DMS 273 treated with DMSO at 0.1 percent for 48 hours (cell line): Measurements from ENCODE around the gene C5orf52.
"Not testable (repeated sequence)": the region's sequence is repeated elsewhere in the genome, so short reads cannot be mapped to it uniquely, and the experiment has no call there.

Experiments
- DNase-seq: peaks from one replicate; lab custom pipeline; 2025; lab: John Stamatoyannopoulos, UW

The C5orf52 gene

DNA sequence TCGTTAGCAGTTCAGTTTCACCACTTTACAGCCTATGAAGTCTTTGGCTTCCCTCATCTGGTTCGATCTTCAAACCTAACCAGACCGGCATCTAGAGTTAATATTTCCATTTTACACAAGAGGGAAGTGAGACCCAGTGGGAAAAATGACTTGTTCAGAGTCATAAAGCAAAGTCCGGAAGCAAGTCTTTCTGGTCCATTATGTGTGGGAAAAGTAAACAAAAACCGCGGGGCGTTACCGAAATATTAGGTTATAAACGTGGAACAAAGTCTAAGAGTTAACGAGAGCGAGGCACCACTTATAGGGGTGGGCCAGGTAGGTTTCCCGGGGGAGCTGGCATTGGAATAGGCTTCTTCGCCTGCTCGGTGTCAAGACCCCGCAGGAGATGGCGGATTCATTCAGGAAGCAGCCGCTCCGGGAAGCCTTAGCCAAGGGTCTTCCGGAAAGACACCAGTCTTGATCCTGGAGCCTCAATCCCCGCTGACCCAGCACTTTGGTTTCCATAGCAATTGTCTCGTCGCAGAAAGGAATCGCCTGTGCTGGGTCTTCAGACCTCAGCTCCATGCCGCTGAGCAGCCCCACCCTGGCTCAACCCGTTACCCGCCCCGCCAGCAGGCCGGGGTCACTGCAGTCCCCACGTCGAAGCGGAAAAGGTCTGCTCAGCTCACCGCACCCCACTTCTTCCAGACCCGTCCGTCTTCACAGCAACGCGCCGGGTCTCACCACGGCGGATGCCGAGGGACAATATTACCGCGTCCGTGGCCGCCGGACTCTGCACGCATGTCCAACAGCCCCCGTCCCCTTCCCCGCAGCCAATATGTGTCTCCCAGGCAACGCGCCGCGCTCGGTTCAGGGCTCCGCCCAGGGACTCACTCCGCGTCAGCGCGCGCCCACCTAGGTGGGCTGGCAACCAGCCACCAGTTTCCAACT, at the start of gene C5orf52:
TSS of gene C5orf52 (plus strand) at position 872 of the 930 bp plus-strand sequence. CDS start 82 bp downstream, outside the sequence.
- DNase-seq = no peak

DNA sequence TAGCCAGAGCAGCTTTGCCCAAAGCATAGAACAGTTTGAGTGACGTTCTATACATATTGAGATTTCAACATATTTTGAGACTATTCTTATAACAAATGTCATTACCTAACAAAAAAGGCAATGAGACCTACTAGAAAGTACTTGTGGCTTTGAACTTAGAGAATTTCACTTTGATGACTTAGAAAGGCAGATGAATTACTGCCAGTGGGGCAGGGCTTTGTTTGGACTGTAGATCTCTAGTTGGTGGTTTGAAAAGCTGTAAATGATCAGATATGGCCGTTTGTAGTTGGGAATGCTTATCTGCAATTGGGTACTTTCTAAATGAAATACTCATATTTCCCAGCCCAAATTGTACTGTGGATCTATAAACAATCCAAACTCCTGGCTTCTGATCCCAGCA, 47.2 kb upstream of the C5orf52 start:
- DNase-seq = no peak

DNA sequence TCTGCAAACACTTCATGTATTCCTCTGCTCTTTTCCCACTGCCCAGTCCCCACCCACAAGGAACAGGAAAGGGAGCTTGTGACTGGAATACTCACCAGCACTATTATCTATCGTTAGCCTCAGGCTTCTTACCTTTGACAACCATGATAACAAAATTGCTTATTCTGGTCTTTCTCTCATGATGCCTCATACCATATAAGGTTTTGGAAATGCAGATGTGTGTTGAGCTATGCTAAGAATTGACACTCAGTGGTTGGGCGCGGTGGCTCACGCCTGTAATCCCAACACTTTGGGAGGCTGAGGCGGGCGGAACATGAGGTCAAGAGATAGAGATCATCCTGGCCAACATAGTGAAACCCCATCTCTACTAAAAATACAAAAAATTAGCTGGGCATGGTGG, 44.5 kb upstream of the C5orf52 start:
- DNase-seq = no peak

DNA sequence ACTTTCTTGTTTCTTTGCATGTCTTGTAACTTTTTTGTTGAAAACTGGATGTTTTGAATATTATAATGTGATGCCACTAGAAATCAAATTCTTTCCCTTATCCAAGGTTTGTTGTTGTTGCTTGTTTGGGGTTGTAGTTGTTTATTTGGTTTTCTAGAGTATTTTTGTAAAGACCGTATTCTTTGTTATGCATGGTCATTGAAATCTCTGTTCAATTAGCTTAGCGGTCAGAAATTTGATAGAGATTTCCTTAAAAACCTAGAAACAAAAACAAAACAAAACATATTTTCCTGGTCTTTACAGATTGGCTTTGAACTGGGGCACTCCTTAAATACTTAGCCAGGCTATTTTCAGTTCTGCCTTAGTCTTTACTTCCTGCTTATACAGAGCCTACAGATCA, 41.0 kb upstream of the C5orf52 start:
- DNase-seq = no peak

DNA sequence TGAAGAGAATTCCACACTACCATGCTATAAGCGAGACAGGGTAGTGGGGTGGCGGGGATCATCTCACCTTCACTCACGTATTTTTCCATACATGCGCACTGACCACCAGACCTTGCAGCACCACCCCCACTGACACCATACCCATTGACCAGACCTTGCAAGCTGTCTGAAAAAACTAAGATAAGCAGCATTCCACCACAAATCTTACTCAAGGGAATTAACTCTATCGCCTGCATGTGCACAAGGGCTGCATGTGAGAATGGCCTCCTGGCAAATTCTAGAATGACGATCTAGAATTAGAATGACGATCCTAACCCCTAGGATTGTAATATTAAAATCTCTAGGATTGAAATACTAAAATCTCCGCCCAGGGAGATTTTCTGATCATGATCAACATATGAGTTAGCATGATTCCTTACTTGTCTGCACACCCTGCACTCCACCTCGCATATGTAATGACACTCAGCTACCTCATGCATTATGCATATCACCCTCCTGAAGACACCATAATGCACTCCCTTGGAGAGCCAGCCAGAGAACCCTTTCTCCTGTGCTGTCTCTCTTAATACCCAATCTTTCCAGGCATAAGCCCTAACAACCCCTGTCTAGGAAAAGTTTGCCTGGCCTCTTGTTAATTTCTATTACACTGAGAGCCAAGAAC, 30.8 kb upstream of the C5orf52 start:
- no peak for DNase-seq

DNA sequence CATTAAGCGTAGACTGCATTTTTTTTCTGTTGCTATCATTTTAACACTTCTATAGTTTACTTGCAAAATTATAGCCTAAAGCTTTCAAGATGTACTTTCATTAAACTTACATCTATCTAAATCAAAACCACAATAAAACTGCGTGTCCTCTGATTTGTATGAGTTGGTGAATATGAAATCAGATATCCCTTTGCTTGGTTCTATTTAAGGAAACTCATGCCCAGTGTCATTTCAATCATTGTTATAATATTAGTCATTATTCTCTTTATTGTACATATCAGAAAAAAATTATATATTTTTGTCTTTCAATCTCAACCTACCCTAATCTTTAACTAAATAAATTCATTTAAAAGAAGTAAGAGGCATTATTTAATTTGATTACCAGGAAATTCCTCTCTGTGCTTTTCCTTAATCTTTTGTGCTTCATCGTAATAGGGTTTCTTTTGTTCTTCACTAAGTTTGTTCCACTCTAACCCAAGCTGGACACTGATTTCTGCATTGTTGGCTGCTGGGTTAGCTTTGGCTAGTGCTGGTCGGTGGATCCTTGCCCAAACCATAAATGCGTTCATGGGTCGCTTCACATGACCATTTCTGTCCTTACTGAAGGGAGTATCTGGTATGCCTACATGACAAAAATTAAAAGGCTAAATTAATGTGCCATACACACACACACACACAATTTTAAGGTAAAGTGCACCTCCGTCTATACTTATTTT, 22.9 kb upstream of the C5orf52 start:
- no peak for DNase-seq

DNA sequence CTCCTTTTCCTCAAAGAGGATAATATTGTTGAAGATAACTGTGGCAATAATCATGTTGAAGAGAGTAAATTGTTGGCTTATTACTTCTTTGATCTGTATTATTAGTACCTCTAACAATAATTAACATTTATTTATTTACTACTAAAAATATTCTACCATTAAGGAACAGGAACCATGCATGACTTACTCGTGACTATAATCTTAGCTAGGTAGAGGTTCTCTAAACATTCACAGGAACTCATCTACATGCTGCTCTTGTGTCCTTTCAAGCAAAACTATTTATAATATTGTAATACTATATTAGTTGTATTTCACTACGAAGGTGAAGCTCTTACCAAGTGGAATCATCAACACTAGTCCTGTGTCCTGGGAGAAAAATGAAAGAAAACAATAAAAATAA, 22.2 kb upstream of the C5orf52 start:
- no peak for DNase-seq

DNA sequence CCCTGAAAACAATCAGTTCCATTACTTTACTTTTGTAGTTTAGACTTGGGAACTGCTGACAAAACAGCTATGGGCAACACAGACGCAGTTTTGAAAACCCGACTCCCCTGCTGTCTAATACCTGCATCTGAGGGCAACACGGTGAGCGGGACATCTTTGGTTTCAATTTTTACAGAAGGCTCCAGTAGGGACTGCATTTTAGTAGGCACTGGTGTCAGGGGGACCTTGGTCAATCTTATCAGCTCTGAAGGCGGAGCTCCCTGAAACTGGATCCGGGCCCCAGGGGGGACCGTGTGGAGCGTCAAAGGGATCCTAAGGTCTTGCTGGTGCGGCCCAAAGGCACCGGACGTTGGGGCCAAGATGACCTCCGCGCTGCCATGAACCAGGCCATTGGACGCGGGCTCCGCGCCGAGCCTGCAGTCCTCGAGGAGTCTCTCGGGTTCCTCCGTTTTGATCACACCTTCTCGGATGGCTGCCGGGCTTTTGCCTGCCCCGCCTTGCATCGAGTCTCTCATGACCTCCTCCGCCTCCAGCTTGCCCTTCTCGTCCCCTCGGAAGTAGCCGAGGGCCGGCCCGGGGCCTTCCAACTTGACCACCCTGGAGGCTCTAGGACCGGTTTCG, 20.2 kb upstream of the C5orf52 start:
- no peak for DNase-seq

DNA sequence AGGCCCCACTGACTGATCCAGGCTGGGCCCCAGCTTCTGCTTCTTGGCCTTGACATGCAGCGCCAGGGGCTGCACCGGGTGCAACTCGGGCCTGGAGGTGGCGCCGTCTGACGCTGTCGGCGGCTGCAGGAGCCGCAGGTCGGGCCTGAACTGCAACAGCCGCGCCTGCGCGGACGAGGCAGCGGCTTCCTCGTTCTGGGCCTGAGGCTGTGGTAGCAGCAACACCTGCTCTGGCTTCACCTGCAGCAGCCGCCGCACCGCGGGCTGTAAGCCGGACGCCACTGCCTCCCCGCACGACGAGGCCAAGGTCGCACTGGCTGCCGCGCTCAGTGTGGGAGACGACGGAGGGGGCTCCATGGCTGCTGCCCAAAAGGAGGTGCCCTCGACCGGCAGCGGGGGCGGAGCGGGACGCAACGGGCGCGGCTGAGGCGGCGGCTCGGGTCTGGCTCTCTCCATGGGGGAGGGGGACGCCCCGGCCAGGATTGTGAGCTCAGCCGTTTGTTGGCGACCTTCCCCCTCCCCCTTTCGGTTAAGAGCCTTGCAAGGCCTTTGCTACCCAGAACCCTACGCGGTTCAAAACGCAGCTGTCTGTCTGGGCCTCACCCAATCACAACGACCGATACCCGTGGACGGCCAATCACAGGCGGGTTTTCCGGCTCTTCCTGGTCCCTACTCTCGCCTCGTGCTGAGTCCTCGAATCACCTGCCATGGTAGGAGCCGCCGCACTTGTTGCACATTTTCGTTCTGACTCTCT, 19.5 kb upstream of the C5orf52 start:
- DNase-seq = no peak

DNA sequence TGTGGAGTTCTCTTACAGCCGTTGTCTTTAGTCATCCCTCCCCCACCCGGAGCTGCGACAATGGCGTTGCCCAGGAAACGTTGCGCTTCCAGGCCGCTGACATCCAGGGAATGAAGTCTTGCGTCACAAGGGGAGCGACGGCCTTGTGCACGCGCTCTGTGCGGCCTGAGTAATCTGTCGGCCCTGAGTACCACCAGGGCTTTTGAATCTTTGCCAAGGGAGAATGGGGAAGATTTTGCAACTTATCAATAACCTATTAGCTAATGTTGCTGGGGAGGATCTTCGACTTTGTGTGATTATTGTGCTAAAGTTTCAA, 19.0 kb upstream of the C5orf52 start, which contains the start of gene SOX30:
TSS of gene SOX30 (minus strand) at position 62 of the 316 bp plus-strand sequence. CDS start 360 bp downstream, outside the sequence.
- DNase-seq = no peak

DNA sequence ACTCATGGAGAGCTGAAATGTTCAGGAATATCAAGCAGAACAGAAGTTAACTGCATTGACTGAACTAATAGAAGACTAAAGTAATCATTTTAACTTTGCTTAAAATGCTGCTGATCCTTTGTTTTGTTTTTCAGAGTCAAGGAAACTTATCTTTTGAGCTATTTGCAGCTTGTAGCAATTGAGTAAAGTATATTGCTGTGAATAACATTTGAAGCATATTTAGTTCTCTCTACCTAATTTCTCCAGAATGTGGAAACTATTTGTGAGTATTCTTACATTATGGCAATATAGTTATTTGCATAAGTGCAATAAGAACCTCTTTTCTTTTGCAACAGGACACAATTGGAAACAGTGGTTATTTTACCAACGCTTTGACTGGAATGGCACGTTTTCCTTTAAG, 13.8 kb upstream of the C5orf52 start:
- DNase-seq = no peak

DNA sequence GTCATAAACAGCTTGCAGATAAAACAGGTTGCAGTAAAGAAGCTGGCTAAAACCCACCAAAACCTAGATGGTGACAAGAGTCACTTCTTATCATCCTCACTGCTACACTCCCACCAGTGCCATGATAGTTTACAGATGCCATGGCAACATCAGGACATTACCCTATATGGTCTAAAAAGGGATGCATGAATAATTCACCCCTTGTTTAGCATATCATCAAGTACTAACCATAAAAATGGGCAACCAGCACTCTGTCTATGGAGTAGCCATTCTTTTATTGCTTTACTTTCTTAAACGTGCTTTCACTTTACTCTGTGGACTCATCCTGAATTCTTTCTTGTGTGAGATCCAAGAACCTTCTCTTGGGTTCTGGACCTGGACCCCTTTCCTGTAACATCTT, 12.4 kb upstream of the C5orf52 start:
- DNase-seq = no peak

DNA sequence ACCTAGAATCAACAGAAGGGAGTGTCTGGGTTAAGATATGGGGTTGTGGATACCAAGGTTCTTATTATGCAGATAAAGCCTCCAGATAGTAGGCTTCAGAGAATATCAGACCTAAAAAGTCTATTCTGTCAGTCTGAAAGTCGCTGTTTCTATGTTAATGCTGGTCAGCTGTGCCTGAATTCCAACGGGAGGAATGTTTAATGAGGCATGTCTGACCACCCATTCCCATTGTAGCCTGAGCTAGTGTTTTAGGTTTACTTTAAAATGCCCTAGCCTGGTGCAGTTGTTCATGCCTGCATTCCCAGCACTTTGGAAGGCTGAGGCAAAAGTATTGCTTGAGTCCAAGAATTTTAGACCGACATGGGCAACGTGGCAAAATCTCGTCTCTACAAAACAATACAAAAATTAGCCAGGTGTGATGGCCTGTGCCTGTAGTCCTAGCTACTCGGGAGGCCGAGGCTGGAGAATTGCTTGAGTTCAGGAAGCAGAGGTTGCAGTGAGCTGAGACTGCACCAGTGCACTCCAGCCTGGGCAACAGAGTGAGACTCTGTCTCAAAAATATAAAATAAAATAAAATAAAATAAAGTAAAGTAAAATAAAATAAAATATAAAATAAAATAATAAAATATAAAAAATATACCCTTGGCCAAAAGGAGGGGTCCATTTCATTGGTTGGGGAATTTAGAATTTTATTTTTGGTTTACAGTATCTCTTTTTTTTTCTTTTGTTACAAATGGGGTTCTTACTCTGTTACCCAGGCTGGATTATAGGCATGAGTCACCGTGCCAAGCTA, 11.3 kb upstream of the C5orf52 start:
- no peak for DNase-seq

DNA sequence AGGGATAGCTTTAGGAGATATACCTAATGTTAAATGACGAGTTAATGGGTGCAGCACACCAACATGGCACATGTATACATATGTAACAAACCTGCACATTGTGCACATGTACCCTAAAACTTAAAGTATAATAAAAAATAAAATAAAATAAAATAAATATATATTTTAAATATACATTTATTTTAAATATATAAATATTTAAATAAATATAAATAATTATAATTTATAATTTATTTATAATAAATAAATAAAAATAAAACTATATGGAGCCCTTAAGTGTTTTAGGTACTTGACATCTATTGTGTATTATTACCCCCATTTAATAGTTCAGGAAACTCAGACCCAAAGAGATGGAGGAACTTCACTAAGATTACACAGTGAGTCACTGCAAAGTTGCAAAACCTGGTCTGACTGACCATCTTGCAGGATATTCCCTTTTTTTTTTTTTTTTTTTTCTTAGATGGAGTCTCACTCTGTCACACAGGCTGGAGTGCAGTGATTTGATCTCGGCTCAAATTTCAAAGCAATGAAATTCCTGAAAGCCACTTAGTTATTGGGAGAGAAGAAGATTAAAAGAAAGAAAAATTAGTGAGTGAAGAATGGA, 5.8 kb upstream of the C5orf52 start:
- DNase-seq = no peak

DNA sequence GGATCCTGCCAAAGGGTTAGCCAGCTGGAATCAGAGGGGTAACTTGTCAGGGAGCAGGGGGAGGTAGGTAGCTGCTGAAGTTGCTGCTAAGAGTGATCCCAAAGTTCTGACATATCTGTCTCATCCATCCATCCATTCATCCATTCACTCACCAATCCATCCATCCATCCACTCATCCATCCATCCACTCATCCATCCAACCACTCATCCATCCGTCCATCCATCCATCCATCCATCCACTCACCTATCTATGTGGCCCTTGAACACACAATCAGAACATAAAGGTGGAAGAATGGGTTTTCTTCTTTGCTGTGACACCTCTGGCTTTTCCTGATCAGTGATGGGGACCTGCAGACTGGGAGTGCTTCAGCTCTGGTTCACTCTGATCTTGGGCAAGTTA, 3.0 kb upstream of the C5orf52 start:
- DNase-seq = no peak

DNA sequence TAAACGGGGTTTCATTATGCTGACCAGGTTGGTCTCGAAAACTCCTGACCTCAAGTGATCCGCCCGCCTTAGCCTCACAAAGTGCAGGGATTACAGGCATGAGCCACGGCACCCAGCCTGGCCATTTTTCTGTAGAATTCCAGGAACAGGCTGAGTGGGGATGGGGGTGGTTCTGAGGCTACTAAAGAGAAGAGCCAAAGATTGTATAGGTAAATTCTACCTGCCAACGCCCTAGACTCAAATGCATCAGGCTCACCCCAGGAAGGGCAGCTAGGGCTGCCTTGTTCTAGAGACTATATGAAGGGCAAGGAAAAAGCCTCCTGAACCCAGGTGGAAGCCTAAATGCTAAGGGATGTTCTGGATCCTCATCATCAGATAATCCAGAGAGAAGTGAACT, 1.6 kb upstream of the C5orf52 start:
- DNase-seq = no peak

DNA sequence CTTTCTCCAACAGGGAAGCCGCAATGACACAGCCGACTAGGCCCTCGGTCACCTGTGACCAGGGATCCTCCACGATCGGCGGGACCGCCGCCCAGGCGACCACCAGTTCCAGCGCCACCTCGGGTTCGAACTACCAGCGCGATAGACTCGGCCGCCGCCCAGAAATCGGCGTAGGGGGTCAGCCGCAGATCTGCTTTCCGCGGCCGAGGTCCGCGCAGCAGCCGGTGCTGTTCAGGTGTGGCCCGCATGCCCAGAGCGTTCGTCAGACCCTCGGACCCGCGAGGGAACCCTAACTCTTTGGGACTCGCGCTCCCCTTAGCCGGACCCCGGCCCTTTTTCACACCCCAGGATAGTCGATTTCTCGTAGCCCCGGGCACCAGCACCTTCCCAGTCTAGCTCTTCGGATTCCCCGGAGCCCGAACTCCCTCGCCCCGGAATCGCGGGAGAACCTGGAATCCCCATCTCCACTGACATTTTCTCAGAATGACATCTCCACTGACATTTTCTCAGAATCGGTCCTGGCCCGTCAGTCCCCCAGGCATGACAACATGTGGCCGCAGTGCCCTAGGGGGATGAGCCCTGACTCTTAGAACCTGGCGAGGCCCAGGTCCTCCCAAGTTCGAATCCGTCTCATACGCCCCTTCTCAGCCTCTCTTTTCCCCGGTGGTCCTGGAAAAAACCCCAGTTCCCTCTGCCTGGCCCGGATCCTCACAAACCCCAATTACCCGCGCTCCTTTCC, 428 bp downstream of the C5orf52 start:
- no peak for DNase-seq

DNA sequence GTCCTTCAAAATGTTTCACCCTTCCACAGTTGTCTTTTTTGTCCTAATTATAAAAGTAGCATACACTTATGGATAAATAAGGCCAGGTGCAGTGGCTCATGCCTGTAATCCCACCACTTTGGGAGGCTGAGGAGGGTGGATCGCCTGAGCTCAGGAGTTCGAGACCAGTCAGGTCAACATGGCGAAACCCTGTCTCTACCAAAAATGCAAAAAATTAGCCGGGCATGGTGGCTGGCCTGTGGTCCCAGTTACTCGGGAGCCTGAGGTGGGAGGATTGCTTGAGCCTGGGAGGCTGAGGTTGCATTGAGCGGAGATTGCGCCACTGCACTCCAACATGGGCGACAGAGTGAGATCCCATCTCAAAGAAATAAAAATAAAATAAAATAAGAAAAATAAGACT, 1.6 kb downstream of the C5orf52 start:
- DNase-seq = no peak

DNA sequence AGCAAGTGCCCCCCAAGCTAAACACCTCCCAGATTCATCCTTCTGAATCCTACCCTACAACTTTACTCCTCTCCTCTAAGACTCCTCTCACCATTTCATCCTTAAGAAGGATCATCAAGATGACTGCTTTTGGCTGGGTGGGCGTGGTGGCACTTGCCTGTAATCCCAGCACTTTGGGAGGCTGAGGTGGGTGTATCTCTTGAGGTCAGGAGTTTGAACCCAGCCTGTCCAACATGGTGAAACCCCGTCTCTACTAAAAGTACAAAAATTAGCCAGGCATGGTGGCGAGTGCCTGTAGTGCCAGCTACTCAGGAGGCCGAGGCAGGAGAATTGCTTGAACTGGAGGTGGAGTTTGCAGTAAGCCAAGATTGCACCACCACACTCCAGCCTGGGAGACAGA, 3.0 kb downstream of the C5orf52 start:
- not testable (repeated sequence) for DNase-seq

DNA sequence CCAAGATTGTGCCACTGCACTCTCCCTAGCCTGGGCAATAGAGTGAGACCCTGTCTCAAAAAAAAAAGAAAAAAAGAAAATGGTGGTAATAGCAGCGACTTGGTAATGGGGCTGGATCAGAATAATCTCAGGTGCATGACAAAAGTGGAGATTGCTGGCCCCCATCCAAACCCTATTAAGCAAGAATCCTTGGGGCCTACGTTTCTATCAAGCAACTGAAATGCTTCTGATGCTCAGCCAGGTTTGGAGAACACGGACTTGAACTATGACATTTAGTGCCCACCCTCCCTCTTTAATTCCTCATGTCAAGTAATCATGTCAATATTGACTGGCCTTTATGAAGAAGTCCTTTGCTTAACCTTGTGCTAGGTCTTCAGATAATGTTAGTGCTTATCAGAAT, 6.6 kb downstream of the C5orf52 start:
- no peak for DNase-seq
